NCI-H2107 treated with DMSO at 0.1 percent for 48 hours (cell line): Measurements from ENCODE around the gene CSHL1.
"Not testable (repeated sequence)": the region's sequence is repeated elsewhere in the genome, so short reads cannot be mapped to it uniquely, and the experiment has no call there.

ENCODE experiments used
- DNase-seq: peaks from one replicate; lab custom pipeline; 2025; ENCODE audit not compliant: unreplicated experiment; lab: John Stamatoyannopoulos, UW

The CSHL1 gene

GRCh38 chr17:63940584-63940983 is 29.5 kb upstream of the CSHL1 start:
- no peak for DNase-seq

- DNase-seq = no peak
These were observed 28.8 kb upstream of the CSHL1 start for GRCh38 chr17:63939884-63940283.

DNA sequence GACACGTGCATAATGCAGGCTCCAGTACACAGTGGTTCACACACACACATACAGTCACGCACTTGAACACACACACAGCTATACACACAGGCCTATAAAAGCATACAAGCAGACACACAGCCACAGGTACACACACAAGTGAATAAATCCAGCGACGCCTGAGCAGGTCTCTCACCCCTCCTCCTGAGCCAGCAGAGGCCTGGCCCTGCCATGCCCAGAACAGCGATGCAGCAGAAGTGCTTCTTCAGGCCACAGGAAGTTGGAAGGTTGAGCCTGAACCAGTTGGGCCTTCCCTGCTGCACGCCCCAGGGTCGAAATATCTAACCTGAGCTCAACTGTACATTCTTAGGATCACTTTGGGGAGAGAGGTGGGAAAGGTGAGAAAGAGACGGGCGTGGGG is 28.3 kb upstream of the CSHL1 start:
- DNase-seq = no peak

DNA sequence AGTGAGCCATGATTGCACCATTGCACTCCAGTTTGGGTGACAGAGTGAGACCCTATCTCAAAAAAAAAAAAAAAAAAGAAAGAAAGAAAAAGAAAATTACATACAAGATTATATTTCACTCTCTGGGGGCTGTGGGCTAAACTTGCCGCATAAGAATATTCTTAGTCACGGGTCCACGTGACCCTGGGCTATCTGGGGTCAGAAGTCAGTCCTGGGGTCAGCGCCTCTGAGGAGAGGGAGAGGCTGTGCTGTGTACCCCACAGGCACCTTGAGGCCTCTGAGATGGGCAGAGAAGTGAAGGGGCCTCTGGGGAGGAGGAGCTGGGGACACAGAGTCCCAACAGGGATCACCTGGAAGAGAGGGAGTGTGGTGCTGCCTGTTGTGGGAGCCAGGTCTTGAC is 26.9 kb upstream of the CSHL1 start:
- DNase-seq = no peak

DNA sequence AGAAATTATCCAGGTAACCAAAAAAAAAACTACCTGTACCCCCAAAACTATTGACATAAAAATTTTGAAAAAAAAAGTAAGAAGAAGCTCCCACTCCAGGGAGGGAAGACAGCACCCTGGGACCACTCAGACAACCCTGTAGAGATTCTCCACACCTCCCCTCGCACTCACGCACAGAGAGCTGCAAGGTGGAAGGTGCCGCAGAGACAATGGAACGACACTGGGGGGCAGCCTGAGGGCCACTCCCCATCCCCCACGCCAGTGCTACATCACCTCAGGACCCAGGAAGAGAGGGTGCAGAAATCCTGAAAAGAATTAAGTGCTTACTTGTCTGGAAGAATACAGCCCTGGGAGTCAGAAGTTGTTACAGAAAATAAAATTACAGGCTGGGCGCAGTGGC is 26.3 kb upstream of the CSHL1 start:
- DNase-seq = no peak

DNA sequence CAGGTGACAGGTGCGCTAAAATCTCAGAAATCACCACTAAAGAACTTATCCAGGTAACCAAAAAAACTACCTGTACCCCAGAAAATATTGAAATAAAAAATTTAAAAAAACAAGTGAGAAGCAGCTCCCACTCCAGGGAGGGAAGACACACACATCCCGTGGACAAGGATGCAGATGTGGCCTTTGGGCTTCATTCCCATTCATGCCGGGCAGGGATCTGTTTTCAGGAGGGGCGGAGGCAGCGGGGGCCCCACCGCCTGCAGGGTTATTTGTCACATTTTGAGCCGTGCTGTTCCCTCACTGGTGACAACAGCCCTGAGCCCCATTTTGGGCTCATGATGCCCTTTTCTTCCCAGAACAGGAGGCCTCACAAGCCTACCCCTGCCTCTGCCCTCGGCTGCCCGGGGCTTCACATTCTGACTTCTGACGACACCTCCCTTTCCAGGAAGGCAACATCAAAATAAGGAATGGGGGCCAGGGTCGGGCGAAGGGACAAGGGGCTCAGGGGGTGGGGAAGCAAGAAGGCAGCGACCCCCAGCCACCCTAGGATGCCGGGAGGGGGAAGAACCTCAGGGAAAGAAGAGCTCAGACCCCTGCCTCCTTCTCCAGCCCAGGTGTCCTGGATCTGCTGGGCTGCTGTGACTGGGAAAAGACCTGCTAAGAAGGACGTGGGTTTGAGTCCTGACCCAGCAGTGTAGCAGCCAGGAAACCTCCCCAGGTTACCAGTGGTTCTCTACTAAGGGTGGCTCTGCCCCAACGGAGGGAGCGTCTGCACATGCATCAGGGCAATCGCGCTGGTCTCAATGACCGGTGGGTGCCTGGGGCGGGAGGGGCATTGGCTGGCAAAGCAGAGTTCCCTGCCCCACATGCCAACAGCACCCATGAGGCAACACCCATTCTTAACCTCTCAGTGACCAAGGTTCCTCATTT is 23.4 kb upstream of the CSHL1 start:
- DNase-seq = no peak

DNA sequence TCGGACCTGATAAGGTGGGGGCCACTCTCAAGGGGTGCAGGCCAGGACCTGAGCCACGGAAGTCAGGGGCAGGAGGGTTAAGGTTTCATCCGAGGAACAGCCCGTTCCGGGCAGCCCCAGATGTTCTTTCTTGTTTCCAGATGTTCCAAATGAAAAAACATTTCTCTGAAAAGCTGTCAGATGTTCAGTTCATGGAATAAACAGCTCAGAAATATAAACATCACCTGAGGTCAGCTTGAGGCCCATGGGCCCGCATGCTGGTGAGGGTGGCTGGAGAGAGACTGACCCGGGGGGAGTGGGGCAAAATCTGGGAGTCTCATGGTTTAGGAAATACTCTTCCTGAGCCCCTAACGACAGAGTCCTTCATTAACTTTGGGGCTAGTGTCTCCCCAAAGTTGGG is 22.5 kb upstream of the CSHL1 start:
- DNase-seq = no peak

DNA sequence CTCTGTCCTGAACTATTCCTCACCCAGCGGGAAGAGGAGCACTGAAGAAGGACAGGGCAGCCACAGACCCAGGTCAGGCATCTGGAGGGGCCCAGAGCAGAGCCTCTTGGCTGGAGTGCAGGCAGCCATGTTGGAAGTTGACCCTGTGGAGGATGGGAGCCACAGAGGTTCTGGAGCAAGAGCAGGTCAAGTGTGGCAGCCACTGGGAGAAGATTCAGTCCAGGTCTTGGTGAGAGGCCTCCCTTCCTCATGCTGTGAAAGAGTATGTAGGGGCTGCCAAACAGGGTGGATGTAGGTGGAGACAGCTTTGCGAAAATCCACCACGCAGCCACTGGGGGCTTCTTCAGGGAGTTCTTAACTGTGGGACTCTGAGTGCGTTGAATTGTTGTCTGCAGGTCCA is 21.7 kb upstream of the CSHL1 start:
- DNase-seq = no peak

- no peak for DNase-seq
These were observed 21.0 kb upstream of the CSHL1 start, which contains the start of gene CD79B for GRCh38 chr17:63931981-63932561. TSS of gene CD79B (minus strand) at chr17:63932331. CDS start at chr17:63932261, 70 bp downstream.

DNA sequence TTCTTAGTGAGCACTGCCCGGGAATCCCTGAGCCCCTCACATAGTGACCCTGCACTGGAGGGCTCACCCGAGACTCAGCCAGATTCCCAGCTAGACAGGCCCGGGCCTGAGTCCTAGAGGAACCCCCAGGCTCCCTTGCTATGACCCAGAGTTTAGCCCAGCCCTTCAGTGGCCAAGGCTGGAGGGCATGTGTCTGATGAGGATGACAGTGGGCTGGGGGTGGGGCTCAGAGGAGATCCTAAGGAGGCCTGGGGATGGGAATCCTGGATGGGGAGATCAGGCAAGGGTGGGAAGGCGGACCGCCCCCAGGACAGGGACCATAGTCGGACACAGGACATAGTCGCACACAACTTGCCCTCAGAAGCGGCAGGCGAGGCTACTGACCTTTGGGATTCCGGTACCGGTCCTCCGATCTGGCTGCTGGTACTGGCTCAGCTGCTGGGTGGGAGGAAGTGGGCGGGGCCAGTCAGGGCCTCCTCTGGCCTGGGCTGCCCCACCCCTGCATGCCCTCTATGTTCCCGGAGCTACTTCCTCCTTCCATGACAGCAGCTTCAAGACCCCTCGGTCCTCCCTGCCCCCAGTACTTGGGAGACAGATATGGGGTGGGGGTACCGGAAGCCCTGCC is 20.0 kb upstream of the CSHL1 start:
- no peak for DNase-seq

- no peak for DNase-seq
These were observed 19.1 kb upstream of the CSHL1 start for GRCh38 chr17:63929860-63930766.

- DNase-seq = no peak
These were observed 18.1 kb upstream of the CSHL1 start for GRCh38 chr17:63928966-63929695.

DNA sequence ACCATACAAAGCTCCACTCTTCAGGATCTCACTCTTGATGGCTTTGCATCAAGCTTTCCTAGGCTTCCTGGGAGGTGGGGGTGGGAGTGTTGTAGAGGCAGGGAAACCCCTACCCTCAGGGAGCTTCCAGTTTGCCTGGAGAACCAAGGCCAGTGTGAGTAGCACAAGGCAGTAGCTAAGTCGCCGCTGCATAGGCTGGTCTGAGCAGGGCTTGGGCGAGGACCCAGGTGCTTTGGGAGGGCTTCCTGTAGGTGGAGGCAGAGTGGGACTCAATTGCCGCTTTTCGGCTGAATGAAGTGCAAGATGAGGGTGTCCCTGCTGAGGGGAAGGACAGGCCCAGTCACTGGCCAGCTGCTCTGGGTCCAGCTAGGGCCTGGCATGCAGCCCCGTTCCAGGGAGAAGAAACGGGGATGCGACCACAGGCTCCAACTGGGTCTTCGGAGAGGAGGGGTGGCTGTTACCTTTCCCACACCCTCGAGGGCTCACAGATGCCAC is 17.2 kb upstream of the CSHL1 start:
- no peak for DNase-seq

- DNase-seq = no peak
These were observed 16.6 kb upstream of the CSHL1 start for GRCh38 chr17:63927464-63928171.

- no peak for DNase-seq
These were observed 15.1 kb upstream of the CSHL1 start for GRCh38 chr17:63926164-63926563.

GRCh38 chr17:63925615-63926014 is 14.6 kb upstream of the CSHL1 start:
- DNase-seq = no peak

- DNase-seq = not testable (repeated sequence)
These were observed 11.3 kb upstream of the CSHL1 start for GRCh38 chr17:63922402-63922801.

GRCh38 chr17:63920779-63921178 is 9.7 kb upstream of the CSHL1 start:
- DNase-seq = not testable (repeated sequence)

DNA sequence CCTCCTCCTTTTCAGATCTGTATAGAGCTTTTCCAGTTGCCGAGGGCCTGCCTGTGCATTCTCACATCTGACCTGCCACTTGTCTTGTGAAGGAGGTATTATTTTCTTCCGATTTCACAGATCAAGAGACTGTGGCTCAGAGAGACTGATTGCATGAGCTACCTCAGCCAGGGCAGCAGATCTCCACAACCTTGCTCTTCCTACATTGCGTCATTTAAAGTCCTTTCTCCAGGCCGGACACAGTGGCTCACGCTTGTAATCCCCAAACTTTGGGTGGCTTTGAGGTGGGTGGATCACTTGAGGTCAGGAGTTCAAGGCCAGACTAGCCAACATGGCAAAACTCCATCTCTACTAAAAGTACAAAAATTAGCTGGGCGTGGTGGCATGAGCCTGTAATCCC is 9.0 kb upstream of the CSHL1 start:
- DNase-seq = not testable (repeated sequence)
